H7 (cell line): ENCODE data around the gene CANT1. TPM values are rescaled to one million over a fixed set of nuclear protein-coding genes. Genes with fewer than 3 reads are reported as not detected.
"Not testable (repeated sequence)": the region's sequence is repeated elsewhere in the genome, so short reads cannot be mapped to it uniquely, and the experiment has no call there.

Experiments
- DNase-seq: peaks from one replicate; pipeline ENCODE4 v3.0.0; 2012
- H3K27me3 ChIP-seq: 2 replicates; pipeline ENCODE4 v1.6.0; 2011; ENCODE audit warnings: mild to moderate bottlenecking, low read length; ENCODE audit not compliant: control insufficient read depth, insufficient read depth
- H3K36me3 ChIP-seq: replicated peaks from 2 replicates; pipeline ENCODE4 v1.5.1; 2011; ENCODE audit warnings: low read length; ENCODE audit not compliant: control insufficient read depth, insufficient read depth
- H3K4me3 ChIP-seq: 2 replicates; pipeline ENCODE4 v1.5.1; 2011; ENCODE audit warnings: low read depth, mild to moderate bottlenecking, control low read depth, low read length, moderate library complexity; ENCODE audit not compliant: insufficient read depth
- total RNA-seq: library from RNA; depleted of rRNA; stranded (reverse); fragments of >200 nt; shearing (Covaris generic); gene quantifications from 2 replicates; pipeline ENCODE4 v1.2.3, GENCODE V29; 2014

Gene CANT1
- total RNA-seq, 1 experiment from 2014 or later: 29.6 TPM

- Histone ChIP-seq H3K36me3 (no peaks in the 10 kb centered on the region), H3K4me3 (no peak overlapping the region), H3K27me3 (no peaks in the 10 kb centered on the region)
- peak; percentile 33 for DNase-seq
These were observed 42.5 kb downstream of the CANT1 start for GRCh38 chr17:78966910-78967600.

- DNase-seq: peak; percentile 22
- Histone ChIP-seq H3K4me3 (no peak overlapping the region), H3K36me3 (no peaks in the 10 kb centered on the region), H3K27me3 (no peaks in the 10 kb centered on the region)
These were observed 43.3 kb downstream of the CANT1 start for GRCh38 chr17:78966123-78966813.

- no peaks in the 10 kb centered on the region for H3K27me3 ChIP-seq
- no peak for DNase-seq
- H3K4me3 ChIP-seq: no peak overlapping the region
- H3K36me3 ChIP-seq: no peaks in the 10 kb centered on the region
These were observed 44.1 kb downstream of the CANT1 start for GRCh38 chr17:78965491-78965924.

GRCh38 chr17:78963378-78963777, 46.2 kb downstream of the CANT1 start:
- Histone ChIP-seq H3K4me3 (no peak overlapping the region), H3K36me3 (no peaks in the 10 kb centered on the region), H3K27me3 (no peaks in the 10 kb centered on the region)
- no peak for DNase-seq

- not testable (repeated sequence) for H3K4me3 ChIP-seq, H3K36me3 ChIP-seq, DNase-seq
These were observed 46.6 kb downstream of the CANT1 start for GRCh38 chr17:78962984-78963348.

GRCh38 chr17:78962345-78962983, 47.1 kb downstream of the CANT1 start:
- Histone ChIP-seq H3K4me3 (no peak overlapping the region), H3K36me3 (no peaks in the 10 kb centered on the region), H3K27me3 (no peaks in the 10 kb centered on the region)
- DNase-seq: no peak

More at GRCh38 chr17:78962984-78963348, 46.6 kb downstream of the CANT1 start:
- not testable (repeated sequence) for H3K27me3 ChIP-seq

GRCh38 chr17:78961571-78961970, 48.0 kb downstream of the CANT1 start:
- H3K27me3 ChIP-seq: no peaks in the 10 kb centered on the region
- no peak for DNase-seq

GRCh38 chr17:78960928-78961327, 48.6 kb downstream of the CANT1 start:
- Histone ChIP-seq H3K4me3 (no peak overlapping the region), H3K36me3 (no peaks in the 10 kb centered on the region), H3K27me3 (no peaks in the 10 kb centered on the region)
- DNase-seq: no peak

More at GRCh38 chr17:78961571-78961970, 48.0 kb downstream of the CANT1 start:
- no peak overlapping the region for H3K4me3 ChIP-seq
- no peaks in the 10 kb centered on the region for H3K36me3 ChIP-seq

- Histone ChIP-seq H3K36me3 (no peaks in the 10 kb centered on the region), H3K4me3 (no peak overlapping the region), H3K27me3 (no peaks in the 10 kb centered on the region)
- no peak for DNase-seq
These were observed 49.8 kb downstream of the CANT1 start for GRCh38 chr17:78959803-78960202.

GRCh38 chr17:78958641-78959127, 50.9 kb downstream of the CANT1 start:
- Histone ChIP-seq H3K36me3 (no peaks in the 10 kb centered on the region), H3K27me3 (no peaks in the 10 kb centered on the region), H3K4me3 (no peak overlapping the region)
- DNase-seq: no peak

GRCh38 chr17:78957128-78957527, 52.4 kb downstream of the CANT1 start:
- Histone ChIP-seq H3K4me3 (no peak overlapping the region), H3K36me3 (no peaks in the 10 kb centered on the region), H3K27me3 (no peaks in the 10 kb centered on the region)
- no peak for DNase-seq

GRCh38 chr17:78956254-78956653, 53.3 kb downstream of the CANT1 start:
- no peak overlapping the region for H3K4me3 ChIP-seq
- DNase-seq: peak; percentile 25
- no peaks in the 10 kb centered on the region for H3K36me3 ChIP-seq
- H3K27me3 ChIP-seq: no peaks in the 10 kb centered on the region

GRCh38 chr17:78954684-78955083, 54.9 kb downstream of the CANT1 start:
- no peak overlapping the region for H3K4me3 ChIP-seq
- DNase-seq: peak; percentile 22
- no peaks in the 10 kb centered on the region for H3K27me3 ChIP-seq
- H3K36me3 ChIP-seq: no peaks in the 10 kb centered on the region

GRCh38 chr17:78953356-78954350, 55.9 kb downstream of the CANT1 start:
- H3K4me3 ChIP-seq: no peak overlapping the region
- no peaks in the 10 kb centered on the region for H3K27me3 ChIP-seq
- no peaks in the 10 kb centered on the region for H3K36me3 ChIP-seq
- peak; percentile 80 for DNase-seq
